HepG2 (cell line): ENCODE results near the gene PRKN.

Source experiments
- MYC ChIP-seq: sonication (generic); formaldehyde crosslinking; IDR thresholded peaks from 2 replicates; pipeline ENCODE4 v1.9.0; 2021; ENCODE audit warnings: missing genetic modification reagents, borderline replicate concordance
- NCOA2 ChIP-seq: sonication (generic); formaldehyde crosslinking; IDR thresholded peaks from 2 replicates; pipeline ENCODE4 v1.8.0; 2022; ENCODE audit warnings: inconsistent platforms
- NFIC ChIP-seq: IDR thresholded peaks from 2 replicates; pipeline ENCODE4 v1.6.1; 2012; ENCODE audit warnings: mild to moderate bottlenecking, low read length, inconsistent platforms
- TCF7L2 ChIP-seq: IDR thresholded peaks from 2 replicates; pipeline ENCODE4 v1.6.1; 2011; ENCODE audit warnings: mild to moderate bottlenecking, low read depth, low read length, moderate library complexity
- ZFP36 ChIP-seq: fragments of 150-350 bp; IDR thresholded peaks from 2 replicates; pipeline ENCODE4 v1.6.1; 2018; ENCODE audit warnings: borderline replicate concordance, low read length, low read depth; ENCODE audit not compliant: partially characterized antibody
- ZNF331 ChIP-seq: sonication (generic); formaldehyde crosslinking; IDR thresholded peaks from 2 replicates; pipeline ENCODE4 v1.4.0; 2020; ENCODE audit warnings: missing genetic modification reagents
- ZNF33A ChIP-seq: sonication (generic); formaldehyde crosslinking; IDR thresholded peaks from 2 replicates; pipeline ENCODE4 v1.5.1; 2020; ENCODE audit warnings: missing genetic modification reagents, mild to moderate bottlenecking, moderate library complexity, borderline replicate concordance
- ZNF354B ChIP-seq: sonication (generic); formaldehyde crosslinking; IDR thresholded peaks from 2 replicates; pipeline ENCODE4 v1.8.0; 2022; ENCODE audit warnings: mild to moderate bottlenecking, missing genetic modification reagents
- ZSCAN22 ChIP-seq: sonication (generic); formaldehyde crosslinking; IDR thresholded peaks from 2 replicates; pipeline ENCODE4 v1.4.0; 2020; ENCODE audit warnings: mild to moderate bottlenecking, missing genetic modification reagents

DNA sequence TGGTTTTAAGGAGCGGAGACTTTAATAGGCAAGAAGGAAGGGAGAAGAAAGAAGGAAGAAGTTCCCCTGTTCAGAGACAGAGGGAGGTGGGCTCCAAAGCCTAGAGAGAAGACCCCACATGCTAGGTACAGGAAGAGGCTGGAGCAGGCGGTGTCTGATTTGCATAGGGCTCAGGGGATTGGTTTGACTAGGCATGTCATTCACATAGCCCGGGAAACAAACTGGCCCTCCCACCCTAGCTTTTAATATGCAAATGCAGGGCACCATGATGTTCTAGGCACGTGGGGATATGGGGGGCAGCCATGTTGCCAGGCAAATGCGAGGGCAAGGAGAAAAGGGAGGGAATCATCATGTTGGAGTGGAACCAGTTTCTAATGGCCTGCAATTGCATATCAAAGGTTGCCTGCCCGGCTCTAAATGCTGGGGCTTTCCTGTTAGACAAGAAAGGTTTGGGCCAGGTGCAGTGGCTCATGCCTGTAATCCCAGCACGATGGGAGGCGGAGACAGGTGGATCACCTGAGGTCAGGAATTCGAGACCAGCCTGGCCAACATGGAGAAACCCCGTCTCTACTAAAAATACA lies 1419.4 kb downstream of the PRKN start:
- no peak for TF ChIP-seq NCOA2 (CRISPR knock-in tag)
- no peak for TF ChIP-seq NFIC
- TF ChIP-seq ZNF354B (CRISPR knock-in tag): no peak
- TF ChIP-seq ZNF33A (CRISPR knock-in tag): no peak
- no peak for TF ChIP-seq ZSCAN22 (CRISPR knock-in tag)
- no peak for TF ChIP-seq MYC (CRISPR knock-in tag)
- no peak for TF ChIP-seq ZFP36
- no peak for TF ChIP-seq TCF7L2
- TF ChIP-seq ZNF331 (CRISPR knock-in tag): no peak
